HFFc6 (cell line): Measurements from ENCODE around the gene PDCD10. TPM values are rescaled to one million over a fixed set of nuclear protein-coding genes. Genes with fewer than 3 reads are reported as not detected.

Source experiments
- DNase-seq: peaks from one replicate; pipeline ENCODE4 v3.0.0-alpha.2; 2018
- H3K27ac Mint-ChIP-seq: 2 replicates; pipeline ENCODE4 v1.8.0; 2020; ENCODE audit warnings: mild to moderate bottlenecking, mixed read lengths
- H3K27me3 Mint-ChIP-seq: 2 replicates; pipeline ENCODE4 v1.8.0; 2021; ENCODE audit warnings: mild to moderate bottlenecking, moderate library complexity, mixed read lengths; ENCODE audit not compliant: insufficient read depth
- H3K36me3 Mint-ChIP-seq: 2 replicates; pipeline ENCODE4 v1.8.0; 2021; ENCODE audit warnings: low read depth, mixed read lengths
- H3K4me1 Mint-ChIP-seq: 2 replicates; pipeline ENCODE4 v1.8.0; 2020; ENCODE audit warnings: low read depth, mixed read lengths
- H3K4me3 Mint-ChIP-seq: 2 replicates; pipeline ENCODE4 v1.8.0; 2020; ENCODE audit warnings: mild to moderate bottlenecking, moderate library complexity, mixed read lengths
- H3K9me3 Mint-ChIP-seq: 2 replicates; pipeline ENCODE4 v1.8.0; 2020; ENCODE audit warnings: mild to moderate bottlenecking, mixed read lengths
- CTCF ChIP-seq: fragments of 200-600 bp; sonication (generic); IDR thresholded peaks from 2 replicates; pipeline ENCODE4 v1.5.0; 2021; ENCODE audit warnings: antibody characterized with exemption, mild to moderate bottlenecking
- total RNA-seq, 6 experiments: library from RNA; stranded (reverse); fragmentation: NEBNext Ultra II Directional; extraction: Animal tissue kit (Norgen Biotek cat#: 25700); gene quantifications; 2 replicates in 1 of 6; 3 replicates in 5 of 6; pipeline ENCODE4 v1.2.3, GENCODE V29; 2021

Gene PDCD10
- total RNA-seq, 6 experiments from 2014 or later: 43.9 to 50.8 (median 46.2) TPM

- peak; percentile 59 for TF ChIP-seq CTCF
- no peaks in the 10 kb centered on the region for H3K4me1 Mint-ChIP-seq
- H3K27ac Mint-ChIP-seq: no peak overlapping the region
- H3K36me3 Mint-ChIP-seq: no peaks in the 10 kb centered on the region
- DNase-seq: peak; percentile 20
- H3K4me3 Mint-ChIP-seq: no peak overlapping the region
- H3K27me3 Mint-ChIP-seq: no peaks in the 10 kb centered on the region
- no peaks in the 10 kb centered on the region for H3K9me3 Mint-ChIP-seq
These were observed 6.4 kb upstream of the PDCD10 start for GRCh38 chr3:167740961-167741587.

- Mint-ChIP-seq H3K36me3 (no peaks in the 10 kb centered on the region), H3K4me3 (no peak overlapping the region), H3K4me1 (no peaks in the 10 kb centered on the region), H3K27ac (no peak overlapping the region), H3K9me3 (no peaks in the 10 kb centered on the region), H3K27me3 (no peaks in the 10 kb centered on the region)
- no peak for DNase-seq
- no peak for TF ChIP-seq CTCF
These were observed 4.6 kb upstream of the PDCD10 start for GRCh38 chr3:167739190-167739810.

GRCh38 chr3:167738037-167738436 lies 3.3 kb upstream of the PDCD10 start:
- H3K27ac Mint-ChIP-seq: no peak overlapping the region
- no peaks in the 10 kb centered on the region for H3K36me3 Mint-ChIP-seq
- DNase-seq: no peak
- no peaks in the 10 kb centered on the region for H3K9me3 Mint-ChIP-seq
- H3K27me3 Mint-ChIP-seq: no peaks in the 10 kb centered on the region
- H3K4me3 Mint-ChIP-seq: no peak overlapping the region
- no peaks in the 10 kb centered on the region for H3K4me1 Mint-ChIP-seq
- TF ChIP-seq CTCF: no peak

- no peak for DNase-seq
- Mint-ChIP-seq H3K9me3 (no peaks in the 10 kb centered on the region), H3K4me1 (no peaks in the 10 kb centered on the region), H3K27ac (no peak overlapping the region), H3K36me3 (no peaks in the 10 kb centered on the region; the same call in 1 of the 2 replicates), H3K4me3 (no peak overlapping the region), H3K27me3 (no peaks in the 10 kb centered on the region)
- TF ChIP-seq CTCF: no peak
These were observed 2.3 kb upstream of the PDCD10 start for GRCh38 chr3:167736997-167737396.

- H3K27me3 Mint-ChIP-seq: no peaks in the 10 kb centered on the region
- H3K4me3 Mint-ChIP-seq: no peak overlapping the region
- DNase-seq: no peak
- no peaks in the 10 kb centered on the region for H3K9me3 Mint-ChIP-seq
- H3K27ac Mint-ChIP-seq: no peak overlapping the region
- H3K4me1 Mint-ChIP-seq: no peaks in the 10 kb centered on the region
- no peak for TF ChIP-seq CTCF
- H3K36me3 Mint-ChIP-seq: no peaks in the 10 kb centered on the region; the same call in 1 of the 2 replicates
These were observed 1.6 kb upstream of the PDCD10 start for GRCh38 chr3:167736264-167736787.
